GM18951 (cell line): ENCODE data around the gene ATP6V1F.
A peak's percentile ranks its signal among the peaks of the same experiment; 100 is the strongest.

Experiments
- POLR2A ChIP-seq: IDR thresholded peaks from 4 replicates; pipeline ENCODE4 v1.6.1; 2011; ENCODE audit warnings: mild to moderate bottlenecking; ENCODE audit not compliant: insufficient read length, insufficient read depth; ENCODE audit errors: extremely low read depth
- in situ Hi-C: fragments of 300-500 bp; cut with MboI; formaldehyde crosslinking; loops from one replicate; pipeline ENCODE4 v1.12.0; 2022; ENCODE audit warnings: low sequenced_read_pairs, mixed read lengths, inconsistent platforms; ENCODE audit not compliant: unreplicated experiment

ATP6V1F gene

GRCh38 chr7:128882134-128882533 is 19.5 kb downstream of the ATP6V1F start:
- TF ChIP-seq POLR2A, result no peak
- in situ Hi-C loops, result no loop called here

- TF ChIP-seq POLR2A, result peak; percentile 36
- in situ Hi-C loops, result no loop called here
Measured at GRCh38 chr7:128883622-128884448, 21.2 kb downstream of the ATP6V1F start.

DNA sequence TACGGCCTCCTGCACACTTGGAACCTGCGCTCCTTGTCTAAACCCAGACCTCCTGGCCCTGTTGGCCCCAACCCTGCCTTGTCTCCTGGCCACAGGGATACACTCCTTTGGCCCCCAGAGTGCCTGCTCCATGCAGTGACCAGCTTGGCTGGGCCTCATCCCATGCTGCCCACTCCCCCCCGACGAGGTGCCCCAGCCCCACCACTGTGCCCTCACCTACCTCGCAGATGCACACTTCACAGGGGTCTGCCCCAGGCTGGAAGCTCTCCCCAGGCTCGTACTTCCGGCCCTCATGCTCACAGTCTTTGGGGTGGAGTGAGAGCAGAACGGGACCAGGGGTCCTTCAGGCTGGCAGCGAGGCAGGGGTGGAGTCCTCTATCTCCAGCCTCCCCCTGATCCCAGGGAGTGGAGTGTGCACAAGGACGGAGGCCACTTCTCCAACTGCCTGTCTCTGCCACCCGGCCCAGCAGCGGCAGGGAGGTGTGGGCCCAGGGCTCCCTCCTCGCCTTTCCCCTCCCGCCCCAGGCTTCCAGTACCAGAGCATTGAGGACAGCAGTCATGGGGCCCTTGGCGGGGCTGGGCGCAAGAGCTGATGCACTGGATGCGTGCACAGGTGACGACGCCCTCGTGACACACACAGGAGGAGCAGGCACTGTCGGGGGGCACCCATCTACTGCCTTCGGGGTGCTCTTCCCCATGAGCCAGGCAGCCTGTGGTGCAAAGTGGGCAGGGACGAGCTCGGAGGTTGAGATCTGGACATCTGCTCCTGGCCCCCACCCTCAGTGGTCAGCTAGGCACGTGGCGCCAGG is 22.1 kb downstream of the ATP6V1F start:
- in situ Hi-C loops, result no loop called here
- no peak for TF ChIP-seq POLR2A

GRCh38 chr7:128885370-128886187 is 22.9 kb downstream of the ATP6V1F start:
- in situ Hi-C loops, result no loop called here
- no peak for TF ChIP-seq POLR2A

DNA sequence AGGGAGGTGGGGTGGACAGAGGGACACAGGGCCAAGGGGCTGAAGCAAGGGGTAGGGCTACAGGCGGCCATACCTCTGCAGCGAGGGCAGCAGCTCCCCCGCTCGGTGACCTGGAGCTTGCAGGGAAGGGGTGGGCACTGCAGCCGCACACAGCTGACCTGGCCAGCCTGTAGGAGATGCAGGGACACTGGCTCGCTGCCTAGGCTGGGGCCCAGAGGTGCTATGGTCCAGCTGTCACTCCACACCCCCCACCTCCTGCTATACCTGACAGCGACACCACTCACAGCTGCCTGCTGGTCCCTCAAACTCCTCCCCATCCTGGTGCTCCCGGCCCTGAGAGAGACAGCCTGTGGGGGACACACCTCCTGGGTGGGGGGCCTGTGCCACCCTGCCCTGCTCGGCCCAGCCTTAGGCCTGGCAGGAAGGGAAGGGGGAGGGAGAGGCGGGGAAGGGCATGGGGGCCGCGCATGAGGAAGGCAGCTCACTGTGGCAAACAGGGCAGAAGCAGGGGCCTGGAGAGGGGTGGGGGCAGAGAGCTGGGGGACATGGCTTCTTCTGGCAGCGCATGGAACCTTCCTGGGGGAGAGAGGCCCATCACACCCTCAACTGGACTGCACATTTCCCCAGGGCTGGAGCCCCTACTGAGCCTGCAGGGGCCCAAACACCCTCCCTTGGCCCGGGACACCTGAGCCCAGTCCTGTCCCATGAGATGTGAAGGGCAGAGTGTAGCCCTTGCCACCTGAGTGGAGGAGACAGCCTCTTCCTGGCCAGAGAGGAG is 23.9 kb downstream of the ATP6V1F start:
- in situ Hi-C loops, result no loop called here
- no peak for TF ChIP-seq POLR2A

DNA sequence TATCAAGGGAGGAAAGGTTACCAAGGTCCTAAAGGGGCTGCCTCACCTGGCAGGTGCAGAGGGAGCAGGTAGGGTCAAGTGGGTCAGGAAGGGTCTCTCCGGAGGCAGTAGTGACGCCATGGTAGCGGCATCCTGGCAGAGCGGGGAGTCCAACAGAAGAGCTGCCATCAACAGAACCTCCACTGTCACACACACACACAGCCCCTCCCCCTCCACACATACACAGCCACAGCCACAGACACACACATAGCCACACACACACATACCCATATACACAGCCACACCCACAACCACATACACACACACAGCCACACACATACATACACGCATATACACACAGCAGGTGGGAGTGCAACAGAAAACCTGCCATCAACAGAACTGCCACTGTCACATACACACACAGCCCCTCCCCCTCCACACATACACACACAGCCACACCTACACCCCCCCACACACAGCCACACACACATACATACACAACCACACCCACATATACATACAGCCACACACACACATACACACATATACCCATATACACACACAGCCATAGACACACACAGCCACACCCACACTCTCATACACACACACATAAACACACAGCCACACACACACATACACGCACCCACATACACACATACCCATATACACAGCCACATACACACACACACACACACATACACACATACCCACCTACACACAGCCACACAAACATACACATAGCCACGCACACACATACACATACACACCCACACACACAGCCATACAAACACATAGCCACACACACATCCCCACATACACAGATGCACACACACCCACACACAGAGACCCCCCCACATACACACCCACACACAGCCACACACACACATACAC is 24.7 kb downstream of the ATP6V1F start:
- in situ Hi-C loops, result no loop called here
- no peak for TF ChIP-seq POLR2A

GRCh38 chr7:128888039-128888755 is 25.5 kb downstream of the ATP6V1F start:
- no peak for TF ChIP-seq POLR2A
- in situ Hi-C loops, result no loop called here

DNA sequence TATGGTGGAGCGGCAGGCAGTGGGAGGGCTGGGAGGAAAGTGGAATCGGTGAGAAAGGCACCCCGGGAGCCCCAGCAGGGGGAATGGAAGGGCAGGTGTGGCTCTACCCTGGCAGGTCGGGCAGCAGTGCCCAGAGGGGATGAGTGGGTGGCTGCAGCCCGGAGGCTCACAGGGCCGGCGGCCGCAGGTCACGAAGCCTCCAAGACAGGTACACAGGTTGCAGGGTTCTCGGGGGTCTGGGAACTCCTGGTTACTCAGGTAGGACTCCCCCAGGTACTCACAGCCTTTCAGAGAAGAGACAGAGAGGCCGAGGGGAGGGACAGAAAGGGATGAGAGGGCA is 26.1 kb downstream of the ATP6V1F start:
- TF ChIP-seq POLR2A, result no peak
- in situ Hi-C loops, result no loop called here

GRCh38 chr7:128889121-128889520 is 26.5 kb downstream of the ATP6V1F start:
- no peak for TF ChIP-seq POLR2A
- in situ Hi-C loops, result no loop called here

GRCh38 chr7:128890306-128891109 is 27.9 kb downstream of the ATP6V1F start:
- in situ Hi-C loops, result no loop called here
- TF ChIP-seq POLR2A, result no peak
